Measurements from ENCODE around the gene UBN1.
A peak's percentile ranks its signal among the peaks of the same experiment; 100 is the strongest.

The UBN1 gene

DNA sequence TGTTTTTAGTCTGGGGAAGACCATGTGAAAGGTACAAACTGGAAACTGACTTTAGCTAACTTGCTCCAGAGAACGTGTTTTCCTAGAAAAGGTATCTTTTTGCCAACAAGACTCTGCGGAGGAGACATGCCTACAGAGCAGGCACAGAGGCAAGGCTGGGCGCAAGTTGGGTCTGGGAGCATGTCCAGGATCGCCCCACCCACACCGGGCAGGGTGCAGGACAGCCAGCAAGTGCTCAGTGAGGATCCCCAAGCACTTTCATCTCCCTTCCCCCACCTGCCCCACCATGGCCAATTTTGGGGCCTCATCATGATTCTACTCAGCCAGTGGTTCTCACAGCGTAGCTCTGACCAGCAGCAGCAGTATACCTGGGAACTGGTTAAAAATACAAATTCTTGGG lies 26.6 kb upstream of the UBN1 start:
- DNase-seq (ENCODE audit: low read depth in 2 of 2, low spot score in 1 of 2) = no peak

DNA sequence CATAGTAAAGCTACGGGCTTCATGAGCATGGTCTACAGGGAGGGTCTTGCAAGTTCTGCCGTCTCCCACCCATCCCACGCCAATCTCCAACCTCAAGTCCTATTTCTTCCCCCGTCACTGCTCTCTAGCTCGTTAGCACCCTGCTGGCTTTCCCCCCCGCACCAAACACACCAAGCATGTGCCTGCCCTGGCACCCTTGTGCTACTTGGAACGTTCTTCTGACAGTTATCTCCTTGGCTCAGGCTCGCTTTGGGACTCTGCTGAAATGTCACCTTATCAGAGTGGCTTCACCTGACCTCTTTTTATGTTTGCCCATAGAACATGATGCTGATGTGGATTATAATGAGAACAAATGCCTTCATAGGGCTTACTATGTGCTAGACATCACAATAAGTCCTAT lies 22.1 kb upstream of the UBN1 start:
- DNase-seq (ENCODE audit: low read depth in 2 of 2, low spot score in 1 of 2) = no peak

GRCh38 chr16:4826526-4826925 lies 20.8 kb upstream of the UBN1 start:
- DNase-seq (ENCODE audit: low read depth in 2 of 2, low spot score in 1 of 2) = no peak

- DNase-seq (ENCODE audit: low read depth in 2 of 2, low spot score in 1 of 2) = no peak
Measured at GRCh38 chr16:4826980-4827379, 20.3 kb upstream of the UBN1 start.

GRCh38 chr16:4828567-4829321 lies 18.5 kb upstream of the UBN1 start:
- DNase-seq (ENCODE audit: low read depth in 2 of 2, low spot score in 1 of 2) = no peak

DNA sequence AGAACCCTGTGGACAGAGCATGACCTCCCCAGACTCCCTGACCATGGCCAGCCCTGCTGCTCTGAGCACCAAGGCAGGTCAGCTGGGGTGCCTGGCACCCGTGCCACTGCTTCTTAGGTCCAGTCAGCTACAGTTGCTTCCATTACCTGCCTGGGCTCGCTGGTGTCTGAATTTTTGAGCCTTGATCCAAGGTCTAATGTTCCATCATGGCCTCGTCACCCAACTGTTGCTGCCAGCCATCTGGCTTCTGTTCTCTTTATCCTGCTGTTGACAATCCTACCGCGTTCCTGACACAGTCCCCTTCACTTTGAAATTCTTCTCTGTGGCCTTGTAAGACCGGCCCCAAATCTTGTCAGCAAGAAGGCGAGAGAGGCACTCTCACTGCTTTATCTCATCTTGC lies 16.9 kb upstream of the UBN1 start:
- DNase-seq (ENCODE audit: low read depth in 2 of 2, low spot score in 1 of 2) = no peak

- DNase-seq (ENCODE audit: low read depth in 2 of 2, low spot score in 1 of 2) = no peak
Measured at GRCh38 chr16:4831616-4832015, 15.7 kb upstream of the UBN1 start.

- DNase-seq (ENCODE audit: low read depth in 2 of 2, low spot score in 1 of 2) = no peak
Measured at GRCh38 chr16:4832698-4833343, 14.5 kb upstream of the UBN1 start.

GRCh38 chr16:4833584-4833983 lies 13.7 kb upstream of the UBN1 start:
- DNase-seq (ENCODE audit: low read depth in 2 of 2, low spot score in 1 of 2) = no peak

DNA sequence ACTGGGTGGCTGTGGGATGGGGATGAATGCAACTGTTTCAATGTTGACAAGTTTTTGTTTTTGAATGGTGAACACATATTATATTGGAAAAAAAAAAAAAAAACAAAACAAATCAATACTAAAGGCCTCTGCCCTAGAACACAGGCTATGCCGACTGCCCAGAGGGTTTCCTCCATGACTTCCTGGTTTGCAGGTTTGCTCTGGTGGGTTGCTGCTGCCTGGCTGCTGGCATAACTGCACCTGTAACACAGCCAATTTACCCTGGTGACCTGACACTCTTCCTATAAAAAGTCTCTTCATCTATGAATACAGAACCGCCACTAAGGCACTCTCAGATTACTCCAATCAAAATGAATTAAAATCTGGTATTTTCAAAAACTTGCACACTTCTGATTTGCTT lies 10.6 kb upstream of the UBN1 start:
- DNase-seq (ENCODE audit: low read depth in 2 of 2, low spot score in 1 of 2) = no peak

- no peak for DNase-seq (ENCODE audit: low read depth in 2 of 2, low spot score in 1 of 2)
Measured at GRCh38 chr16:4837733-4838501, 9.4 kb upstream of the UBN1 start.

- DNase-seq (ENCODE audit: low read depth in 2 of 2, low spot score in 1 of 2) = no peak
Measured at GRCh38 chr16:4839942-4840341, 7.3 kb upstream of the UBN1 start.

DNA sequence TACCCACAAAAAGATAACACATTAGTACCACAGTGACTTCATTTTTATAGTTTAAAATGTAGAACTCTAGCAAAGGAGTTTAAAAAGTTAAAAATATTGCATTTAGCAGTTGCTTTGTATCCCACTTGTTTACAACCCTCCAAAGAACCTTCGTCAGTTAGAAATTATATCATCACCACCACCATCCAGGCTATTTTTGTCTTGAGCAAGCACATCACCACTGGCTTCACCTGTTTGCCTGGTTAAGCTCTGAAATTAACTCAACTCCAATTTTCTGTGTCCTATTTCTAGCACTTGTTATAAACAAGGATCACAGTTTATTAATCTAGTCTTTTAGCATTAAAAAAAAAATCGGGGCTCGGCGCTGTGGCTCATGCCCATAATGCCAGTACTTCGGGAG lies 6.3 kb upstream of the UBN1 start:
- no peak for DNase-seq (ENCODE audit: low read depth in 2 of 2, low spot score in 1 of 2)

DNA sequence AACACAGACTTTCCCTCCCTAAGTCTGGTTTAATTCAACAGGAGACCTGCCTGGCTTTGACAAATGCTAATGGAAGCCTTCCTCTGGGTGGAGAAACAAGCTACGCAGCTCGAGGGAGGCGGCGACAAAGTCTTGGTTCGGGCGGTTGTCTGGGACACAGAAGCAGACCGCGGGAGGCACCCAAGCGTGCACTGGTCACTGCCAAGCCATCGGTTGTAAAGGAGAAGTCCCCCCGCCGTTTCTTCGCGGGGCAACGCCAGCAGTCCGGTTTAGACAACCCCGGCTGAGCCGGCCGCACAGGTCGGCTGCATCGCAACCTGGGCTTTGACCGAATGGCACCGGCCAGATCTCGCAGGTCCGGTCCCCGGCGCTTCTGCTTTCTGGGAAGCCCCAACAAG lies 779 bp upstream of the UBN1 start:
- peak in 1 of 2 donors; percentile 5 for DNase-seq (ENCODE audit: low read depth in 2 of 2, low spot score in 1 of 2)

DNA sequence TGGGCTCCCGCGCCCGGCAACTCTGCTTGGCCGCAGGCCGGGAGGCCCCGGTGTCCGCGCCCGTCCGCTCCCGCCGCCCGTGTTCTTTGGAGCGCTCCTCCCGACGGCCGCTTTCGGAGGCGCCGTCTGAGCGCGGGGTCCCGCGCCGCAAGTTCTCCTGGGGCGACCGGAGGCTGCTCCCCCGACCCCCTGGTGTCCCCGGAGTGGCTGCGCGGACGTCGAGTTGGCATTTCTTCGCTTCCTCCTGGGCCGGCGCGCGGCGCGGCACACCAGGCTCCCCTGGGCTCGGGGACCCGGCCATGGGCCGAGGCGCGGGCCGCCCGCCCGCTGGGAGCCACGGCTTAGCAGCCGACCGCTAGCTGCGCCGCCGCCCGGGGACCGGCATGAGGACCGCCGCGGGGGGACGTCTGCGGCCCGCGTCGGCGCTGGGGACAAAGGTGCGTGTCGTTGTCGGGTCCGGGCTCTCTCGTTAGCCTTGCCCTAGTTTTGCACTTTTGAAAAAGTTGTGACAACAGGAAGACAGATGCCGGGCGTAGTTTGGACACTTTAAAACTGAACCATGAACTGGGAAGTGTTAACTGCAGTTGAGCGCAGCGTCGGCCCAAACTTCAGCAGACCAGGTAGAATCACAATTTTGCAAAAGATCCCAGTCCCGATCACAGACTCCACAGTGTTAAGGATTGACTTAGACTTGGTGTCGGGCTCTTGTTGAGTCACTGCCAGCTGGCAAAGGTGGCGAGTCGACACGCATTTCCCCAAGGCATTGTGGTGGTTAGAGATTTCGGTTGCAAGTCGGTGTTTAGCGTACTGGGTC lies 700 bp downstream of the UBN1 start:
- DNase-seq (ENCODE audit: low read depth in 2 of 2, low spot score in 1 of 2) = peak; percentile 1 to 2

DNA sequence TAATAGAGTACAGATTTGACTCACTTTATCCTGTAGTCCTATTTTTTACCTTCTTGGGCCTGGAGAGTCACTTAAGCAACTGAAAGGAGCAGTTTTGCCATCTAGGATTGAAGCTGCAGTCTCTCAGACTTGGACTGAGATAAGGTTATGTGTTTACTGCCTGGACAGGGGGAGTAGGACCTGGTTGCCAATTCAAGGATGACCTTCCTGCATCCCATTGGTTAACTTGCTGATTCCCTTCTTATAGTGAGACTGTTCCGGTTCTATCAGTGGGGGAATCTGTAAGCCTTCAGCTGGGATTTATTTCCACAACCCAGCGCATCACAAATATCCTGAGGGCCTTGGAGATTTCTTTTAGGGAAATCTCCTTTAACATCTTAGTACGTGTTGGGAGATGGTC lies 2.9 kb downstream of the UBN1 start:
- no peak for DNase-seq (ENCODE audit: low read depth in 2 of 2, low spot score in 1 of 2)

- no peak for DNase-seq (ENCODE audit: low read depth in 2 of 2, low spot score in 1 of 2)
Measured at GRCh38 chr16:4852221-4852872, 5.1 kb downstream of the UBN1 start.

- DNase-seq (ENCODE audit: low read depth in 2 of 2, low spot score in 1 of 2) = no peak
Measured at GRCh38 chr16:4855371-4855770, 8.1 kb downstream of the UBN1 start.

- no peak for DNase-seq (ENCODE audit: low read depth in 2 of 2, low spot score in 1 of 2)
Measured at GRCh38 chr16:4855804-4856203, 8.5 kb downstream of the UBN1 start.

GRCh38 chr16:4859190-4859899 lies 12.1 kb downstream of the UBN1 start:
- DNase-seq (ENCODE audit: low read depth in 2 of 2, low spot score in 1 of 2) = no peak

Data from stimulated activated CD8-positive, alpha-beta memory T cell treated with anti-CD3 and anti-CD28 coated beads, Interleukin-4, amount 100 ng/mL, for 4 hours (primary cell).